ENCODE results near the gene TMEM11.

GRCh38 chr17:21215935-21216334 lies 2.0 kb upstream of the TMEM11 start:
- TF ChIP-seq CTCF (IDR thresholded peaks at IDR 0.05 in 8 of 11, conservative IDR thresholded peaks at IDR 0.05 in 3 of 11) (no peak), POLR2A (IDR thresholded peaks at IDR 0.05) (no peak)
